SK-N-SH treated with all-trans-retinoic acid at 6 μM for 48 hours (cell line): Measurements from ENCODE around the gene BTBD17.

Experiments
- CSDC2 ChIP-seq: fragments of 250-450 bp; sonication (Bioruptor Pico); IDR thresholded peaks from 2 replicates; pipeline ENCODE4 v1.5.0; 2020; ENCODE audit warnings: mild to moderate bottlenecking, moderate library complexity
- ESRRG ChIP-seq: fragments of 250-450 bp; sonication (Bioruptor Pico); IDR thresholded peaks from 2 replicates; pipeline ENCODE4 v1.6.1; 2021; ENCODE audit warnings: mild to moderate bottlenecking
- ZC3H10 ChIP-seq: fragments of 250-450 bp; sonication (Bioruptor Pico); IDR thresholded peaks from 2 replicates; pipeline ENCODE4 v1.5.1; 2021; ENCODE audit warnings: mild to moderate bottlenecking, moderate library complexity
- ZFP30 ChIP-seq: fragments of 450-650 bp; formaldehyde crosslinking; IDR thresholded peaks from 2 replicates; pipeline ENCODE4 v1.5.0; 2022; ENCODE audit warnings: mild to moderate bottlenecking, moderate library complexity
- ZNF565 ChIP-seq: fragments of 450-650 bp; formaldehyde crosslinking; conservative IDR thresholded peaks from 2 replicates; pipeline ENCODE4 v1.5.0; 2020; ENCODE audit warnings: low read depth, mild to moderate bottlenecking, moderate library complexity

- TF ChIP-seq ZC3H10 (CRISPR knock-in tag), result no peak
- TF ChIP-seq ZNF565, result no peak
- TF ChIP-seq CSDC2 (CRISPR knock-in tag), result no peak
- TF ChIP-seq ESRRG (CRISPR knock-in tag), result no peak
- TF ChIP-seq ZFP30, result no peak
Measured at GRCh38 chr17:74354561-74354960, 7.1 kb downstream of the BTBD17 start.
